GM23338 (cell line): ENCODE results near the gene RMC1.

Experiments
- CREB1 ChIP-seq: fragments of 250-450 bp; sonication (Bioruptor Pico); IDR thresholded peaks from 2 replicates; pipeline ENCODE4 v1.5.0; 2020; ENCODE audit warnings: low read depth, mild to moderate bottlenecking, moderate library complexity
- CTCF ChIP-seq, 2 experiments: fragments of 200-600 bp in 1 of 2; sonication (generic) in 1 of 2; conservative IDR thresholded peaks; 2 replicates each; pipeline versions ENCODE4 v1.5.1 to v1.6.1; 2016 to 2017; ENCODE audit warnings: antibody characterized with exemption in 2 of 2, low read depth in 2 of 2, mild to moderate bottlenecking in 2 of 2, moderate library complexity in 1 of 2
- EZH2 ChIP-seq: fragments of 200-600 bp; sonication (generic); IDR thresholded peaks from one replicate; pipeline ENCODE4 v1.8.0; 2017; ENCODE audit warnings: antibody characterized with exemption, mild to moderate bottlenecking, low read depth; ENCODE audit not compliant: unreplicated experiment
- EZH2phosphoT487 ChIP-seq: fragments of 200-600 bp; sonication (generic); IDR thresholded peaks from one replicate; pipeline ENCODE4 v1.8.1; 2018; ENCODE audit warnings: antibody characterized with exemption; ENCODE audit not compliant: unreplicated experiment
- JUNB ChIP-seq: IDR thresholded peaks from one replicate; pipeline ENCODE4 v1.6.1; 2016; ENCODE audit warnings: antibody characterized with exemption; ENCODE audit not compliant: unreplicated experiment
- NANOG ChIP-seq: IDR thresholded peaks from 2 replicates; pipeline ENCODE4 v1.6.1; 2016; ENCODE audit warnings: antibody characterized with exemption, borderline replicate concordance
- POLR2AphosphoS5 ChIP-seq: IDR thresholded peaks from 2 replicates; pipeline ENCODE4 v1.6.1; 2016; ENCODE audit warnings: antibody characterized with exemption, low read depth
- STAT1 ChIP-seq: IDR thresholded peaks from one replicate; pipeline ENCODE4 v1.6.1; 2016; ENCODE audit warnings: antibody characterized with exemption; ENCODE audit not compliant: unreplicated experiment
- TF ChIP-seq, protein P1 (sequence below): IDR thresholded peaks from 2 replicates; pipeline ENCODE4 v1.6.1; 2016; ENCODE audit warnings: antibody characterized with exemption
- TF ChIP-seq, protein P2 (sequence below): IDR thresholded peaks from one replicate; pipeline ENCODE4 v1.6.1; 2018; ENCODE audit warnings: antibody characterized with exemption; ENCODE audit not compliant: unreplicated experiment

DNA sequence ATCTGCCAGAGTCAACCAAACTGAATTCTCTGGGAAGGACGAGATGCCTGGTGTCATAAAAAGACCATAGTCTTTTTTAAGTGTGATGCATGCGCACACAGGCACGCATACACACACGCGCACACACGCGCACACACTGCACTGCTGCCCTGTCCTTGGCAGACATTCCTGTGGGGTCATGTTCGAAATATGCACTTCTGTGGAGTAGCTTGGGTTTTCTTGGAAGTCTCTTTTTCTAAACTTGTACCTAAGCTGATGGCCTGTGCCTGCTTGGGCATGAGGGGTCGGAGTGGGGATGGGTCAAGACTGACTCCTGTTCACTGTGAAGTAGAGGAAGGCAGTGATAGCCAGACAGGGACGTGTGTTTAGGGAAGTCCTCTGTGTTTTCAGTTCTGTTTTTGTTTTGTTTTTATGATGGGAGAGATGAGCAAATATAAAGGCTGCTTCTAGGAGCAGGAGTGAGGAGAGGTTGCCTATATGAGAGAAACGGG is 4.0 kb upstream of the RMC1 start:
- TF ChIP-seq CTCF (conservative IDR thresholded peaks at IDR 0.05; ENCODE audit: low read depth in 2 of 2) (no peak), EZH2 (no peak), EZH2phosphoT487 (no peak), POLR2AphosphoS5 (no peak), STAT1 (no peak), JUNB (no peak), CREB1 (CRISPR knock-in tag) (no peak), NANOG (no peak)
- TF ChIP-seq, protein P1, sequence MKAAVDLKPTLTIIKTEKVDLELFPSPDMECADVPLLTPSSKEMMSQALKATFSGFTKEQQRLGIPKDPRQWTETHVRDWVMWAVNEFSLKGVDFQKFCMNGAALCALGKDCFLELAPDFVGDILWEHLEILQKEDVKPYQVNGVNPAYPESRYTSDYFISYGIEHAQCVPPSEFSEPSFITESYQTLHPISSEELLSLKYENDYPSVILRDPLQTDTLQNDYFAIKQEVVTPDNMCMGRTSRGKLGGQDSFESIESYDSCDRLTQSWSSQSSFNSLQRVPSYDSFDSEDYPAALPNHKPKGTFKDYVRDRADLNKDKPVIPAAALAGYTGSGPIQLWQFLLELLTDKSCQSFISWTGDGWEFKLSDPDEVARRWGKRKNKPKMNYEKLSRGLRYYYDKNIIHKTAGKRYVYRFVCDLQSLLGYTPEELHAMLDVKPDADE: no peak
- TF ChIP-seq, protein P2, sequence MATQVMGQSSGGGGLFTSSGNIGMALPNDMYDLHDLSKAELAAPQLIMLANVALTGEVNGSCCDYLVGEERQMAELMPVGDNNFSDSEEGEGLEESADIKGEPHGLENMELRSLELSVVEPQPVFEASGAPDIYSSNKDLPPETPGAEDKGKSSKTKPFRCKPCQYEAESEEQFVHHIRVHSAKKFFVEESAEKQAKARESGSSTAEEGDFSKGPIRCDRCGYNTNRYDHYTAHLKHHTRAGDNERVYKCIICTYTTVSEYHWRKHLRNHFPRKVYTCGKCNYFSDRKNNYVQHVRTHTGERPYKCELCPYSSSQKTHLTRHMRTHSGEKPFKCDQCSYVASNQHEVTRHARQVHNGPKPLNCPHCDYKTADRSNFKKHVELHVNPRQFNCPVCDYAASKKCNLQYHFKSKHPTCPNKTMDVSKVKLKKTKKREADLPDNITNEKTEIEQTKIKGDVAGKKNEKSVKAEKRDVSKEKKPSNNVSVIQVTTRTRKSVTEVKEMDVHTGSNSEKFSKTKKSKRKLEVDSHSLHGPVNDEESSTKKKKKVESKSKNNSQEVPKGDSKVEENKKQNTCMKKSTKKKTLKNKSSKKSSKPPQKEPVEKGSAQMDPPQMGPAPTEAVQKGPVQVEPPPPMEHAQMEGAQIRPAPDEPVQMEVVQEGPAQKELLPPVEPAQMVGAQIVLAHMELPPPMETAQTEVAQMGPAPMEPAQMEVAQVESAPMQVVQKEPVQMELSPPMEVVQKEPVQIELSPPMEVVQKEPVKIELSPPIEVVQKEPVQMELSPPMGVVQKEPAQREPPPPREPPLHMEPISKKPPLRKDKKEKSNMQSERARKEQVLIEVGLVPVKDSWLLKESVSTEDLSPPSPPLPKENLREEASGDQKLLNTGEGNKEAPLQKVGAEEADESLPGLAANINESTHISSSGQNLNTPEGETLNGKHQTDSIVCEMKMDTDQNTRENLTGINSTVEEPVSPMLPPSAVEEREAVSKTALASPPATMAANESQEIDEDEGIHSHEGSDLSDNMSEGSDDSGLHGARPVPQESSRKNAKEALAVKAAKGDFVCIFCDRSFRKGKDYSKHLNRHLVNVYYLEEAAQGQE: no peak
